ENCODE results near the gene SMU1.

SMU1 gene

DNA sequence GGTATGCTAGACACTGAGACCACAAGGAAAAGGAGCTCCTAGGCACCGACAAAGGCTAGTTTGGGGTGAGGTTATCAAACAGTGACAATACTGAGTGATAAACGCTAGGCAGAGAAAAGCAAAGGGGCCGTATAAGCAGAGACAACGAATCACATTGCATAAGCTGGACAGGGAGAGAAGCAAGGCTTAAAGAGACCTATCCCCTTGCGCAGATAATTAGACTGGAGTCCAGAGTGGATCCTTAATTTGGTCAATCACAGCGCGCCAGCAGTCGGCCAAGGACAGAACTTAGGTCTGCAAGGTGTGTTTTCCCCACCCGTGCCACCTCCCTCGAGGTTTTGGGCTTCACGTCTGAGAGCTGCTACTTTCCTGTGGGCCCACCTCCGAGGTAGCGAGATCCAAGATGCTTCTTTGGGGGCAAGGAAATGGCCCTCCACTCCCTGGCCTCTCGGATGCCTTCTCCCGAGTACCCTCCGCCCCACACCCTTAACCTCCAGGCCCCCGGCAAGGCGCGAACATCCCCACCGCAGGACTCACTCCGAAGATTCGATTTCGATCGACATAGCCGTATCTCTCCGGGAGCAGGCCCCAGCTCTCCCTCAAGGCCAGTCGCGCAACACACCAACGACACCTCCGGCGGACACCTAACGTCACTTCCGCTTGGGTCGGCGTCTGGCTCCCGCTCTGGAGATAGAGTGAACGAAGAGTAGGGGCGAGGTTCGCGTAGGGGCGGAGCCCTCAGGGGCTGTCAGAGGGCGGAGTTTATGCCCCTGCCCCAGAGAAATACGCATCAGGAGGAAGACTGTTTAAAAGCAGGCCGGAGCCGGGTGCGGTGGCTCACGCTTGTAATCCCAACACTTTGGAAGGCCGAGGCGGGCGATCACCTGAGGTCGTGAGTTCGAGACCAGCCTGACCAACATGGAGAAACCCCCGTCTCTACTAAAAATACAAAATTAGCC is at the start of gene SMU1:
TSS of gene SMU1 (minus strand) at position 629 of the 959 bp plus-strand sequence. CDS start at position 563, 66 bp downstream.
- peak; percentile 95 for DNase-seq (ENCODE audit: low read depth in 2 of 2)

DNA sequence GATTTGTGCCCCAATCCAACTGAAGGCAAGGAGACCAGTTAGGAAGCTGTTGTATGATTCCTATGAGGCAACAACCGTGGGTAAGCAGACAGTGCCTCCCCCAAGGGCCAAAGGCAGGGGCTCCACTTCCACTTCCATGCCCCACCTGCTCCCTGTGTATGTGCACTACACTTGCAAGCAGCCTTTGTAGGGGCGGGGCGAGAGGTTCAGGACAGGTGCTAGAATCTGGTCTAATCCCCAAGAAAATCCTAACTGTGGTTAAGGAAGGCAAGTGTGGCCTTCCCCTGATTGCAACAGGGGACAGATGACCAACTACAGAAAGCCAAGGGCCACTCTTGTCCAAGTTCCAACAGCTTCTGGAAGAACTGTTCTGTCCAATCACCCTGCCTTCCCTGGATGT is 49.0 kb upstream of the SMU1 start:
- no peak for DNase-seq (ENCODE audit: low read depth in 2 of 2)

DNA sequence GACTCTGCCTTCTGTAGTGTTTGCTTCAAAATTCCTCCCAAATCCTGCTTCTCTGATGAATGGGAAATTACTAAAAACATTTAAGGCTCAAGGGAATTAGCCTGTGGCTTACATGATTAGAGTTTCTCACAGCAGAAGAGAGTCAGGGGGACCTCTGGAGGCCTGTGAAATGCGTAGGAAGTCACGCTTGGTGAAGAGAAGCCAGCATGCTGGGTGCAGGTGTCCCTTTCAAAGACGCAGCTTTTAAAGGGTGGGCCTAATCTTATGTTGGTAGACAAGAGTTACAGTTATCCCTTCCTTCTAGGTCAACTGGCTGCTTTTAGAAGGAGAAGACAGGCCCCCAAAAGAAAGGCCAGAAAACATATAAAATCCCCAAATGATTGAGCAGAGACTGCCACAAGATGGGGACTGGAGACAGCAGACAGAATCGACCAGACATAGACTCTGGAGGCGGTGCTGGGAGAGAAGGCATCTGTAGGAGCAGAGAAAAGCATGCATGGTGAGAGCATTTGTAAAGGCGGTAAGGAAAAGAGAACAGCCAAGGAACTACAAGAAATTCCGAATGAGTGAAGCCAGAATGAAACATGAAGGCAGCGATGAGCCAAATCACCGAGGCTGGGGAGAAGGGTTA is 48.4 kb upstream of the SMU1 start:
- no peak for DNase-seq (ENCODE audit: low read depth in 2 of 2)

DNA sequence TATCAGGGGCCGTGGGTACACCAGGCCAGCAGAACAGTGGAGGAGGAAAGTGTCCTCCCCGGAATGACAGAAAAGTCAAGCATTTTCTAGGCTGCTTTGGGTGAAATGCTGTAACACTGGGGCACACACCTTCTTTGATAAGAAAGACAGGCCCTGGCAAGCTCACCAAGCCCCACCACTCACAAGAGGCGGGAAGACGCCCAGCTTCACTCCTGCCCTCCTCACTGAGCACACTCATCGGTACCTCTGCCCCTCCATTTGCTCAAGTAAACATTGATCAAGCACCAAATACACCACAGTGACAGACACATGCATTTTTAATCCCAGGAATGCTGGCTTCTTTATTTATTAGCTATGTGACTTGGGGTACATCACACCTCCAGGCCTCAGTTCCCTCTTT is 47.6 kb upstream of the SMU1 start:
- no peak for DNase-seq (ENCODE audit: low read depth in 2 of 2)

DNA sequence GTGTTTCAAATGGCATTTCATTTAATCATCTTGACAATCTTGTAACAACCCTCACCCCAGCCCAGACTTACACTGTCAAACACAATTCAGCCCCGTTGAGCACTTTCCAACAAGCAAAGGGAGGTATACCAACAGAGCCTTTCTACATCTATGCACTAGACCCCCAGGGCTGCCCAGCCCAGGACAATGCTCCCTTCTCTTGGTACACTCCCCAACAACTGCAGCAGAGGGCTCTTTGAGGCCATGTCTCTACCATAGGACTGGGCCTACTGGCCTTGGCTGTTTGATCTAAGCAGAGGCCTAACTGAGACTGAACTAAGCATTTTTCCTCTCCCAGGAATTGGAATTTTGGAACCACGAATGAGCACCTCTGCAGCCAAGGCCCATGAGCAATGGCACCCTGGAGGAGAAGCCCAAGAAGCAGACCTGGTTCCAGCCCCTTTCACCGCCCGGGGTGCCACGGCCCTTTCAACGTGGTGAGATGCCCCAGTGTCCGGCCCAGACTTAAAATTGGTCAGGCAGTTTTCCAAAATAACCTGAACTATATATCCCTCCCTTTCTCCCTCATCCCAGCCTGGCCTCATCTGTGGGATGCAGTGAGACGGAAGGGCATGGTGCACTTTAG is 47.0 kb upstream of the SMU1 start:
- DNase-seq (ENCODE audit: low read depth in 2 of 2) = no peak

DNA sequence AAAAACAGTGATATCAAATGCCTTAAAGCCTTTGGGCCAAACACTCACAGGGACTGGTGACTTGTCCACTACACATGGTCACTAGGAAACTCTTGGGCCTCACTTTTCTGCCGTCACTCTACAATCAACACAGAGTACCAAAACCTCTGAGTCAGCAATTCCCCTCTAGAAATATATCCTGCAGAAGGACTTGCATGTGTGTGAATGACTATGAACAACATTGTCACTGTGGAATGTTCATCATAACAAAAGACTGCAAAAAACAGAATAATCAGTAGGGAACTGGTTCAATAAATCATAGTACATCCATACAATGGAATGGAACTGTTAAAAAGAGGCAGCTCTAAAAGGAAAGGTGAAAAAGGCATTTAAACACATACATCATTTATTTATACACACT is 44.1 kb upstream of the SMU1 start:
- no peak for DNase-seq (ENCODE audit: low read depth in 2 of 2)

DNA sequence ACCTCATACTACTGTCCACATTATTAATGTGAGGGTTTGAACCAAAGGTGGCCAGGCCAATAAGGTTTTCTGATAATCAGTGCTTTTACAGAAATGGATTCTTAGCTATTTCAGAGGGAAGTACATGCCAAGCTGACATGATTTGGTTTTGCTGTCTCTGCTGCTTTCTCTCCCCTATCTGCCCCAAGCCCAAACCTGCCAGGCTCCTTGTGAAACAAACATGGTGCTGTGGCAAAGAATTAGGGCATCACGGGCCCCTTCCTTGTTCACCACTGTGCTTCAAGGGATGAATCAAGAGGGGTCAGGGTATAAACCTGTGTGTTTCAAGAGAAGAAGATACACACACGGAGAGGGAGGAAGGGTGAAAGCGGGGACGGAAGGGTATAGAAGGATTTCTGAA is 41.3 kb upstream of the SMU1 start:
- no peak for DNase-seq (ENCODE audit: low read depth in 2 of 2)

DNA sequence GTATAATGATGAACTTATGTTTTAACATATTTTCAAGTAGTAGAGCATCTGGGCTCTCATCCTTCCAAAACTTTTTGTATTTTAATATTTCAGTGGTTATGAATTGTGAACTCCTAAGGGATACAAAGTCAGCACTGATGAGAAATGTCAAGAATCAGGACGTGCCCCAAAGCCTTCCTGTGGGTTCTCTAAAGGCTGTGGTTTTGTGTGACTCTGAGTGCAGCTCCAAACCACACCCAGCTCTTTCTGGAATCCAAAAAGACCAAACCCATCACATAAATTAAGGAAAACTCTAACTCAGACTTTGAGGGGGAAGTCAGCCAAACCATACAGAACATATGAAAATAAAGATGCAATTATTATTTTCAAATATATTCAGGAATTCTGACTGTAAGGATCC is 40.8 kb upstream of the SMU1 start:
- peak; percentile 69 to 75 for DNase-seq (ENCODE audit: low read depth in 2 of 2)

DNA sequence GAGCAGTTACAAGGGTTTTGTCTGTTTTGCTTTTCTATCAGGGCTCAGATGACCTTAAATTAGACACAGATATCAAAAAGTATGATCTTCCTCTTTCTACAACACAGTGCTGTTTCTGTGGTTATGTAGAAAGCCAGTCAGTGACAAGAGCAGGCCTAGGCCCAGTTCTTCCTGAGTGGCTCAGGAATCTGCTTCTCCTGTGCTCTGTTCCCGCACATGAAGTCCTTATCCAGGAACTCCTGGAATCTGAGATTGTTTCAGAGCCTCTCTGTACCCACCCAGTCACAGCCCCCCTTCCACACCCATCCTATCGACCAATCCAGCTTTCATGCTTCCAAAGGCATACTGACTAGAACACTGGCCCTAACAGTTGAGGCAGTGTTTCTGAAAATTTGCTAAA is 40.4 kb upstream of the SMU1 start:
- DNase-seq (ENCODE audit: low read depth in 2 of 2) = peak; percentile 23 to 26

DNA sequence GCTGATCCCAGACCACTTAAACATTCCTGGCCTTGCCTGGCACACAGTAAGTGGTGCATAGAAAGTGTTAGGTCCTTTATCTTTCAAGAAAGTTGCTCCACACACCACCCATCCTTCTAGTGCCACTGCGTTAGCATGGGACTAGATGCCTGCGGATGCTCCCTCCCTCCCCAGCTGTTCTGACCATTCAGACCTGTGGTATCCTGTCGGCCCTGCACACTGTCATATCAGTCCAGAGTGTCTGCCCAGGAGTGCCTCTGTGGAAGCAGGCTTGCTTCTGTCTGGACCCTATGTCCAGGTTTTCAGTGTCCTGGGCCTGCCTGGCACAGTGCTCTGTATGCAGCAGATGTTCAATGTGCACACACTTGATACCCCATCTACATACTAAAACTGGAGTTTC is 38.3 kb upstream of the SMU1 start:
- no peak for DNase-seq (ENCODE audit: low read depth in 2 of 2)

DNA sequence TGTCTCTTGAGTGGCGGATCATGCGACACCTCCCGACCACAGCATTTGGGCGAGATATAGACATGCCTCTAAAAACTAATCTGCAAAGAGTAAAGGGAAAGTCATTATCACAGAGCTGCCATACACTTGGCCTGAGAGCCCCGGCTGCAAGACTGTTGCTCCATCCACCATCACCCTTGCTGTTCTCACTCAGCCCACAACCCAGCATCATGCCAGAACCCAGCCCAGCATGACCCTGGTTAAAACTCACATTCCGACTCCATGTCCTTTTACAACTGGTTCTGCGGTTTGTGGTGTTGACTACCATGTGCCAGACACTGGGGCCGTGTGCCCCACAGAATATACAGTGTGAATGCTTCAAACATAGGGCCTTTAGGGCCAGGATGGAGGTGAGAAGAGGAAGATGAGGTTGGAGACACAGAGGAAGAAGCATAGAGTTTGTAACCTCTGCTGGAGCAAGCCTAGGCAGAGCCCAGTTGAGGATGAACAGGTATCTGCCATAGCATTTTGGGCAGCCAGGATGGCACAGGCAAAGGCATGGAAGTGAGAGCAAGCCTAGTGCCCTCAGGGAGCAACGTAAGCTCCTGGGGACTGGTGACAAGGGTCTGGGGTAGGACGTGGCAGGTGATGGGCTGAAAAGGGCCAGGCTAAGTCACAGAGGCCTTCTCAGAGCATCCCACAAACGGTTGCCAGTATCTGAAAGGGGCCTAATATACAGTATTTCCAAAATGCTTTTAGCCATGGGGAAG is 37.5 kb upstream of the SMU1 start:
- no peak for DNase-seq (ENCODE audit: low read depth in 2 of 2)

DNA sequence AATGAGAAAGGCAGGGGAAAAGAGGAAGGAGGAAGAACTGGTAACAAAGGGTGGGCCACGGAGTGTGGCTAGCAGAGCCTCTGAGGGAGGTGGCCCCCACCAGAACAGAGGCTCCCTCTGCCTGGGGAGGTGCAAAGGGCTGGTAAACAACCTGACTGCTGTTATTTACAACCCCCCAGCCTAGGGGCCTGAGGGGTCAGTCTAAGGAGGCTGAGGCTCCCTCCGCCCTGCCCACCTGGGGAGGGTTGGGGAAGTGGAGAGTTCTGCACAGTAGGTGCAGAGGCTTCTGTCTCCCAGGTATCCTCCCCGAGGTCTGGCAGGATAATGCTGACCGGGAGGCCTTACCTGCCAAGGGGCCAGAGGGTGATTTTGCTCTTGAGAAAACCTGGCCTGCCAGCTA is 35.6 kb upstream of the SMU1 start:
- DNase-seq (ENCODE audit: low read depth in 2 of 2) = no peak

DNA sequence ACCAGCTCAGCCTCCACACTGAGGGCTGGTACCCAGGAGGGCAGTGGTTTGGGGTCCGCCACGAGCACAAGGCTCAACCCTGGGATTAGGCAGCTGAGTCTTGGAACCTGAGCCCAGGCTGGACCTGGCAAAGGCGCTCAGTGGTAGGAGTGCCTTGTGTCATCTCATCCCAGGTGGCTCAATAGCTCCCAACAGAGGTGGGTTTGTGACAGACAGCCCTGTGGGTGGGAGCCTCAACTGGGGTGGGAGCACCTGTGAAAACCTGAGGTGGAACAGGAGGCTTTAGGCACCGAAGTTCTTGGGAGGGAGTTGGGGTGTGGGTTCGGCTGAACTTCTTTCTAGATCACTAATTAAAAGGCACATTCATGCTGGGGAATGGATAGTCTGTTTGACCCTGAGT is 35.2 kb upstream of the SMU1 start:
- DNase-seq (ENCODE audit: low read depth in 2 of 2) = no peak

DNA sequence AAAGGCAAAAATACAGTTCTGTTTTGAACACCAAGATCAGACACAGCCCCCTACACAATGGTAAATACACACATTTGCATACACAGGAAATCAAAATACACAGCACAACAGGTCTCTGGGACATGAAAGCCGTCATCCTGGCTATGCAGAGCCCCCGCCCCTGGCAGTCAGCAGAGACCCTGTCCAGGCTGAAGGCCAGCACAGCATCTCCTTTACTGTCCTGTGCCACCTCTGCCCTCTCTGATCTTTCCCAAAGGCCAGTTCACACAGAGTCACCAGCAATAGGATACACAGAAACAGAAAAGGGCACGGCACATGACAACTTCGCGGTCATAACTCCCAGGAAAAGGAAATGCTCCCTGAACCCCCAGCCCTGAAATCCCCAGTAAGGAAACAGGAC is 34.2 kb upstream of the SMU1 start:
- no peak for DNase-seq (ENCODE audit: low read depth in 2 of 2)

DNA sequence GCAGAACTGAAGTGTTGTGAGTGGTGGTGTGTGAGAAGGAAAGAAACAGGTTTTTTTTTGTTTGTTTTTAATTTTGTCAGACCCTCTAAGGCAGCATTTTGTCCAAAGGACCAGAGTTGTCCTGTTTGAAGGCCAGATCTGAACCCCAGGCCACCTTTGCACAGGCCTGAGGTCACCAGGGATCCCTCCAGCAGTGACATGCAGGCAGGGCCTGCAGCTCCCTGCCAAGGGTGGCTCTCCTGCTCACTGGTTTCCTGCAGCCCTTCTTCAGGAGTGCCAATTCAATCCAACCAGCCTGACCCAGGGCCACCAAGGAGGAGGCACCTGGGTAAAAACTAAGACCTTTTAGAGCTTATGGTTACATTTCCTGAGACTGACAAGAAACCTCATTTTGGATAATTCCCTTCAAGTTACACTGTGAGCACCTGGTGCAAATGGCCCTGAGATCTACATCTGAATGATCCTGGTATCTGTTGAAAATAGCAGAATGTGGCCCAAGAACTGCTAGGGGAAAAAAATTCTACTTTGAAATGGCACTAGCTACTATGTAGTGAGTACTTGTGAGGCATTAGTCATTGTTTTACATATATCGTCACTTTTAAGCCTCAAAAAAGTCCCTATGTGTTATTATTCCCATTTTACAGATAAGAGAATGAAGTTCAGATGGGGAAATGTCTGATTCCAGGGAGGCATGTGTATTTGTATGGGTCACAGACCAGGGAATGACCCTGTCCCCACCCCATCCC is 33.5 kb upstream of the SMU1 start:
- DNase-seq (ENCODE audit: low read depth in 2 of 2) = no peak

DNA sequence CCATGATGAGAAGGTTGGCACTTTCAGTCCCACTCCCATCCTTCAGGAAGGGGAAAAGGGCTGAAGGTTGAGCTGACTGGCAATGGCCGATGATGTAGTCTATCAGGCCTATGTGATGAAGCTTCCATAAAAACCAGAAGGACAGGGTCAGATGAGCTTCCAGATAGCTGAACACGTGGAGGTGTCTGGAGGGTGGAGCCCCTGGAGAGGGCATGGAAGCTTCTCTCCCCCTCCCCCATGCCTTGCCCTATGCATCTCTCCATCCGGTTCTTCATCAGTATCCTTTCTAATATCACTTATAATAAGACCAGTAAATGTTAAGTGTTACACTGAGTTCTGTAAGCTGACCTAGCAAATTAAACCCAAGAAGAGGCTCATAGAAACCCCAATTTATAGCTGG is 32.6 kb upstream of the SMU1 start:
- DNase-seq (ENCODE audit: low read depth in 2 of 2) = no peak

DNA sequence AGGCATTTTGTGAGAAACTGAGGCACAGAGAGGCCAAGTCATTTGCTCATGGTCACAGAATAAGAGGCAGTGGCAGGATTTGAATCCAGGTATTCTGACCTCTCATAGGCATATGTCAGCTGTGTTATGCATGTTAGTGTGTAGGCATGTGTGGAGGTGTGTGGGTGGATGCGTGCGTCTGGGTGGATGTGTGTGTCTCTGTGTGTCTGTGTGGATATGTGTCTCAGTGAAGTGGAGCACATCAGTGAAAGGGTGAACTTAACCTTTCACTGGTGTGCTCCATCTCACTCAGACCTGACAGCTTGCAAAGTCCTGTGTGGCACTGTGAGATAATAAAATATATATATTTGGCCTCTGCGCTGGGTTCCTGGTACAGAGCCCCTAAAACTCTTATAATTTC is 32.0 kb upstream of the SMU1 start:
- no peak for DNase-seq (ENCODE audit: low read depth in 2 of 2)

DNA sequence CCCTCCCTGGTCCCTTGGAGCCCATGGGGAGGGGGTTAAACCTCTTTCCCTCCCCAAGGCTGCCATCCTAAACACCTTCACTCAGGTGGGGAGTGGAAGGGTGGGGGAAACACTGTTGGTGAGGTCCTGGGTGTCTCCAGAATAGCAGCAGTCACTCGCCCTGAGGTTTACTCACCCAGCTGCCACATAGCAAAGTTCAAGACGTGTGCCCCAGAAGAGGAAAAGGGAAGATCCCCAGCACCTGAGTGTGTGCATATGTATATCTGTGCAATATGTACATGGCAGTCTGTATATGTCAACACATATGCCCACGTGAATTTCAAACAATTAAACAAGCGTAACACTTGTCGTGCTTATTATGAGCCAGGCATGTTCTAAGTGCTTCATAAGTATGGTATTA is 31.3 kb upstream of the SMU1 start:
- no peak for DNase-seq (ENCODE audit: low read depth in 2 of 2)

DNA sequence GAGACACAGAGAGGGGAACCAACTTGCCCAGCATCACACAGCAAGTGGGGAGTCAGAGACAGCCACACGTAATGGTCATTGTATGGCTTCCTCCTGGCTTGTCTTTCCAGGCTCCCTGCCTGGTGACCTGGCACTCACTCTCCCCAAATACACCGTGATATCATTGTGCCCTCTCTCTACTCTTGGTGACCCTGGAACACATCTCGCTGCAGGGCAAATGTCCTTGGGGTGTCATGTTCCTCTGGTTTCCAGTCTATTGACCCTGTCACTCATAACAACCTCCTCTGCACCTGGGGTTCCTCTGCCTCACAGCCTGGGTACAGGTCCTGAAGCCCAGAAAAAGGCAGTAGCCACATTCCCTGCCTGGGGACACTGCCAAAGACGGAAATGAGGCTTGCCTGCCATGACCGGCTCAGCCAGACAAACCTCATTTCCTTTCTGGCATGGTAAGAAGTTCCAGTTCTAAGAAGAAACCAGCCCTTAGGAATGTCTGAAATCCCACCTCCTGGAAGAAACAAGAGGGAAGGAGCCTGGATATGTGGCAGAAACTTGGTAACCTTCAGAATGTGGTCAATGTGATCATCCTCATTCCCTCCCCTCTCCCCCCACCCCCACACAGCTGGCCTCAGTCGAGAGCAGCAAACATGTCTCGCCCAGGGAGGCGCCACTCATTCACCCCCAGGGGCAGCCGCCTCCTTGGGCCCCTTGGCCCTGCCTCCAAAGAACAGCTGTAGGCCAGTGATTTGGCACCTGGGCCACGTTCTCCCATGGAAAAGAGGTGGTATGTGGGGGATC is 30.6 kb upstream of the SMU1 start:
- DNase-seq (ENCODE audit: low read depth in 2 of 2) = peak; percentile 84

DNA sequence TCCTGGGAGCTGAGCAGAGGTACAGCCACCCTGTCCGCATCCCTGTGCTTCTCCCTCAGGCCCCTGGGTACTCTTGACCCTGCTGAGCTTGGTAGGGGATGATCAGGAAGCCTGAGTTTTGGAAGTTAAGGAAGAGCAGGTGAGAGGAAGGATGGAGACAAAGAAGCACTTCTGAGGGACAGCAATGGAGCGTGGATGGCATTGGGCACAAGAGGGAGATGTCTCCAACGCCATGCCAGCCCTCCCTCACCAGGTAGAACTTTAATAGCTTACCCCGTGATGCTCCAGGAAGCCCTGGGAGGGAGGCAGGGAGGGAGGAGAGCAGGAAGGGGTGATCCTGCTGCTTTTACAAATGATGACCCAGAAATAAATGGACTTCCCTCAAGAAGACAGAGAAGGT is 29.9 kb upstream of the SMU1 start:
- DNase-seq (ENCODE audit: low read depth in 2 of 2) = no peak

DNA sequence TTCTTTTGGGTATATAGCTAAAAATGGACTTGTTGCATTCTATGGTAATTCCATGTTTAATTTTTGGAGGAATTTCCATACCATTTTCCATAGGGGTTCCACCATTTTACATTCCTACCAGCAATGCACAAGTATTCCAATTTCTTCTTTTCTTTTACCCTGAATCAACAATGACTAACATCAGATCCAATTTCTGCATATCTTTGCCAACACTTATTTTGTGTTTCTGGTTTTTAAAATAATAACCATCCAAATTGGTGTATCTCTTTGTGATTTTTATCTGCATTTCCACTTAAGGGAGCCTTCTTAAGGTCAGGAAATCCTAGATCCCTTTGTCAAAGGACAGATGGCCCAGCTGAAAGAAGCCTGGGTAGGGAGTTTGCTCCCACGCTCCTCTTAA is 29.5 kb upstream of the SMU1 start:
- no peak for DNase-seq (ENCODE audit: low read depth in 2 of 2)
